Measurements from ENCODE around the gene GREM2. TPM values are rescaled to one million over a fixed set of nuclear protein-coding genes. Genes with fewer than 3 reads are reported as not detected.

GREM2 gene
- total and polyA plus RNA-seq, 8 donors, result 0.03 to 0.58 (median 0.12) TPM; not detected in 1

GRCh38 chr1:240491156-240491555, 120.8 kb downstream of the GREM2 start:
- intact Hi-C loops (cut with DNase I), result no loop called here
- TF ChIP-seq CTCF (IDR thresholded peaks at IDR 0.05), result no peak
- Histone ChIP-seq H3K4me1 (no peaks in the 10 kb centered on the region), H3K36me3 (no peaks in the 10 kb centered on the region), H3K4me3 (no peak overlapping the region), H3K27me3 (no peaks in the 10 kb centered on the region), H3K9me3 (no peaks in the 10 kb centered on the region), H3K27ac (no peak overlapping the region)
- 63 to 66% methylated on average over 5 of the region's 5 CpGs for WGBS, 2 donors
- DNase-seq (no peak), FAIRE-seq (no peak), ATAC-seq (no peak)

GRCh38 chr1:240487493-240487892, 124.5 kb downstream of the GREM2 start:
- DNase-seq (no peak), FAIRE-seq (no peak), ATAC-seq (no peak)
- H3K36me3 ChIP-seq, result no peaks in the 10 kb centered on the region
- no peak for TF ChIP-seq CTCF (IDR thresholded peaks at IDR 0.05)
- H3K9me3 ChIP-seq, result no peaks in the 10 kb centered on the region
- 47 to 59% methylated on average over 3 of the region's 3 CpGs for WGBS, 2 donors
- H3K4me1 ChIP-seq, result no peaks in the 10 kb centered on the region
- no peak overlapping the region for H3K4me3 ChIP-seq
- H3K27me3 ChIP-seq, result no peaks in the 10 kb centered on the region
- intact Hi-C loops (cut with DNase I), result no loop called here
- no peak overlapping the region for H3K27ac ChIP-seq

GRCh38 chr1:240486611-240487010, 125.3 kb downstream of the GREM2 start:
- intact Hi-C loops (cut with DNase I), result no loop called here
- H3K9me3 ChIP-seq, result no peaks in the 10 kb centered on the region
- FAIRE-seq (no peak), ATAC-seq (no peak), DNase-seq (no peak)
- H3K4me1 ChIP-seq, result no peaks in the 10 kb centered on the region
- H3K4me3 ChIP-seq, result no peak overlapping the region
- H3K27me3 ChIP-seq, result no peaks in the 10 kb centered on the region
- 49 to 55% methylated on average over 6 of the region's 6 CpGs for WGBS, 2 donors
- TF ChIP-seq CTCF (IDR thresholded peaks at IDR 0.05), result no peak
- H3K36me3 ChIP-seq, result no peaks in the 10 kb centered on the region
- H3K27ac ChIP-seq, result no peak overlapping the region

- DNase-seq, result no peak
- H3K36me3 ChIP-seq, result no peaks in the 10 kb centered on the region
- no peaks in the 10 kb centered on the region for H3K9me3 ChIP-seq
- H3K27me3 ChIP-seq, result no peaks in the 10 kb centered on the region
- no peak overlapping the region for H3K4me3 ChIP-seq
- 64 to 71% methylated on average over 6 of the region's 6 CpGs for WGBS, 2 donors
- H3K27ac ChIP-seq, result no peak overlapping the region
- intact Hi-C loops (cut with DNase I), result no loop called here
- FAIRE-seq, result no peak
- TF ChIP-seq CTCF (IDR thresholded peaks at IDR 0.05), result no peak
- ATAC-seq, result no peak
- no peaks in the 10 kb centered on the region for H3K4me1 ChIP-seq
Measured at GRCh38 chr1:240484804-240485443, 127.0 kb downstream of the GREM2 start.

- no peak for TF ChIP-seq CTCF (IDR thresholded peaks at IDR 0.05)
- Histone ChIP-seq H3K36me3 (no peaks in the 10 kb centered on the region), H3K27ac (no peak overlapping the region), H3K9me3 (no peaks in the 10 kb centered on the region), H3K4me3 (no peak overlapping the region), H3K27me3 (no peaks in the 10 kb centered on the region), H3K4me1 (no peaks in the 10 kb centered on the region)
- DNase-seq, result no peak
- ATAC-seq, result no peak
- intact Hi-C loops (cut with DNase I), result no loop called here
- 65 to 76% methylated on average over 6 of the region's 6 CpGs for WGBS, 2 donors
- no peak for FAIRE-seq
Measured at GRCh38 chr1:240478536-240478935, 133.4 kb downstream of the GREM2 start.

Measured in pancreas (tissue), 10 donors.